HG03066 (cell line): Measurements from ENCODE around the gene ILKAP.

Experiments
- ATAC-seq: cut with Tn5 transposase; IDR thresholded peaks from one replicate; pipeline ENCODE4 v1.9.1; 2021; ENCODE audit warnings: low read depth; ENCODE audit not compliant: unreplicated experiment

Gene ILKAP

GRCh38 chr2:238126338-238126737 lies 77.2 kb downstream of the ILKAP start:
- ATAC-seq, result no peak

GRCh38 chr2:238125127-238125885 lies 78.2 kb downstream of the ILKAP start:
- ATAC-seq, result no peak

- no peak for ATAC-seq
Measured at GRCh38 chr2:238124488-238125126, 78.9 kb downstream of the ILKAP start.

GRCh38 chr2:238123991-238124470 lies 79.5 kb downstream of the ILKAP start:
- no peak for ATAC-seq

GRCh38 chr2:238123218-238123971 lies 80.1 kb downstream of the ILKAP start:
- ATAC-seq, result no peak

GRCh38 chr2:238122287-238123217 lies 80.9 kb downstream of the ILKAP start:
- no peak for ATAC-seq

GRCh38 chr2:238121511-238122286 lies 81.8 kb downstream of the ILKAP start:
- no peak for ATAC-seq

GRCh38 chr2:238120463-238121298 lies 82.8 kb downstream of the ILKAP start:
- no peak for ATAC-seq
